ENCODE results near the gene TCF12. TPM values are rescaled to one million over a fixed set of nuclear protein-coding genes. Genes with fewer than 3 reads are reported as not detected.

Gene TCF12
- total and polyA plus RNA-seq, 11 donors, result 6.5 to 77.3 (median 43.5) TPM

GRCh38 chr15:57019496-57020160, 101.2 kb downstream of the TCF12 start:
- peak overlapping the region in 5 of 12 donors; percentile 2 to 29 (median 9) for H3K27ac ChIP-seq
- DNase-seq (peak in 2 of 5 donors; percentile 39 to 59), ATAC-seq (peak; percentile 38 to 81 (median 58))
- no peaks in the 10 kb centered on the region for H3K36me3 ChIP-seq
- intact Hi-C loops (cut with DNase I), result no loop called here
- no peaks in the 10 kb centered on the region for H3K27me3 ChIP-seq
- H3K4me3 ChIP-seq, result no peak overlapping the region
- H3K9me3 ChIP-seq, result peaks cover 0 to 7% (median 0%) of the 10 kb centered on the region in 12 donors
- no peak for TF ChIP-seq CTCF (IDR thresholded peaks at IDR 0.05)
- no peak for TF ChIP-seq POLR2A (IDR thresholded peaks at IDR 0.05)
- H3K4me1 ChIP-seq, result peaks cover 0 to 48% (median 14%) of the 10 kb centered on the region in 12 donors
- WGBS, 4 donors, result 69 to 85% (median 75%) methylated on average over 5 of the region's 5 CpGs

DNA sequence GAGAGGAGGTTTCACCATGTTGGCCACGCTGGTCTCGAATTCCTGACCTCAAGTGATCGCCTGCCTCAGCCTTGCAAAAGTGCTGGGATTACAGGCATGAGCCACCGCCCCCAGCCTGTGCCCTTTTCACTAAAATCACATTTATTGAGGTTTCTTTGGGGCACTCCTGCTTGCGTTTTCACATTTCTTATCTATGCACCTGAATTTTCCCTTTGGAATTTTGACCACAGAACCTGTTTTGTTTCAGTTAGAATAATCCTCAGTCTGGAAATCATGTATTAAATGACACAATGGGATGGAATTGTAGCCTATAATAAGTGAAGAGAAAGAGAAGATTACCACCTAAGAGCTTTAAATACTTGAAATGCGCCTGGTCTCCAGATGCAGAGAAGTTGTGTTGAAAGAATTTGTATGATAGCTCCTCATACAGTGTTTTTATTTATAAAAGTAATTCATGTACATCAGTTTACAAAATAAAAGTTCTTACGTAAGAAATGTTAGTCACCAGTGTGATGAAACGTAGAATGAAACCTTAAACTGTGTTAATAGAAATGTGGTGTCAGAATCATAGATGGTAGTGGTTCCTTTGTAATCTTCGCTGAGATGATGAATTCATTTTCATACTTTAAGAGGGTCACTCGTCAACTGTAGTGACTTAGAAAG, 107.0 kb downstream of the TCF12 start:
- intact Hi-C loops (cut with DNase I), result no loop called here
- DNase-seq (no peak), ATAC-seq (no peak)
- WGBS, 4 donors, result 88 to 93% (median 91%) methylated on average over 10 of the region's 10 CpGs
- no peaks in the 10 kb centered on the region for H3K36me3 ChIP-seq
- H3K9me3 ChIP-seq, result peaks cover 0 to 7% (median 0%) of the 10 kb centered on the region in 12 donors
- H3K27ac ChIP-seq, result peak overlapping the region in 1 of 12 donors; percentile 17
- H3K4me1 ChIP-seq, result peaks cover 0 to 23% (median 5%) of the 10 kb centered on the region in 12 donors
- H3K4me3 ChIP-seq, result no peak overlapping the region
- H3K27me3 ChIP-seq, result no peaks in the 10 kb centered on the region
- TF ChIP-seq CTCF (IDR thresholded peaks at IDR 0.05), result no peak
- no peak for TF ChIP-seq POLR2A (IDR thresholded peaks at IDR 0.05)

DNA sequence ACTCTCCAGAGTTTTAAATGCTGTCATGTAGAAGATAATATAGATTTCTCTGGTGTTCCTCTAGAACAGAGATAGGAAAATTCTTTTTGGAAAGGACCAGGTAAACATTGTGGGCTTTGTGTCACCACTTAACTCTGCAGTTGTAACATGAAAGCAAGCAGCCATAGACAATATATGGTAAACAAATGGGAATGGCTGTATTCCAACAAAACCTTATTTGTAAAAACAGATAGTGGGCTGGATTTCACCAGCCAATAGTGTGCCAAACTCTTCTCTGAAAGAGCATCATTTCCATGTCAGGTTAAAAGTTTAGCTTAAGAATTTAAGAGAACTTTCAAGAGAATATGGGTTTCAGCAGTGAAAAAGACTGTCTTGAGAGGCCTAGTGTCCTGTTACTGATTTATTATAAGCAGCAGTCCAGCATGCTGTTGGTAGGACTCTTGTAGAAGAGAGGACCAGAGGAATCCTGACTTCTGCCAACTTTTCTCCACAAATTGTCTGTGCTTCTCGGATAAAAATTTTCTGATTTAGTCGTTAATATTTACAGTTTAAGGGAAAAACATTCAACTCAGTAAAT, 107.7 kb downstream of the TCF12 start:
- no peak overlapping the region for H3K4me3 ChIP-seq
- intact Hi-C loops (cut with DNase I), result no loop called here
- no peak for DNase-seq

More for the DNA sequence above, 107.7 kb downstream of the TCF12 start:
- H3K27me3 ChIP-seq, result no peaks in the 10 kb centered on the region
- H3K4me1 ChIP-seq, result peaks cover 0 to 26% (median 10%) of the 10 kb centered on the region in 12 donors
- peaks cover 0 to 5% (median 0%) of the 10 kb centered on the region in 12 donors for H3K9me3 ChIP-seq
- TF ChIP-seq CTCF (IDR thresholded peaks at IDR 0.05) (no peak), POLR2A (IDR thresholded peaks at IDR 0.05) (no peak)
- WGBS, 4 donors, result 80 to 87% (median 86%) methylated on average over 2 of the region's 2 CpGs
- no peak for ATAC-seq
- H3K36me3 ChIP-seq, result no peaks in the 10 kb centered on the region
- peak overlapping the region in 1 of 12 donors; percentile 17 for H3K27ac ChIP-seq
